GM18526 (cell line): ENCODE results near the gene TMED6.
A peak's percentile ranks its signal among the peaks of the same experiment; 100 is the strongest.

ENCODE experiments used
- POLR2A ChIP-seq: IDR thresholded peaks from 3 replicates; pipeline ENCODE4 v1.6.1; 2011; ENCODE audit not compliant: insufficient read length; ENCODE audit errors: extremely low read depth

TMED6 gene

DNA sequence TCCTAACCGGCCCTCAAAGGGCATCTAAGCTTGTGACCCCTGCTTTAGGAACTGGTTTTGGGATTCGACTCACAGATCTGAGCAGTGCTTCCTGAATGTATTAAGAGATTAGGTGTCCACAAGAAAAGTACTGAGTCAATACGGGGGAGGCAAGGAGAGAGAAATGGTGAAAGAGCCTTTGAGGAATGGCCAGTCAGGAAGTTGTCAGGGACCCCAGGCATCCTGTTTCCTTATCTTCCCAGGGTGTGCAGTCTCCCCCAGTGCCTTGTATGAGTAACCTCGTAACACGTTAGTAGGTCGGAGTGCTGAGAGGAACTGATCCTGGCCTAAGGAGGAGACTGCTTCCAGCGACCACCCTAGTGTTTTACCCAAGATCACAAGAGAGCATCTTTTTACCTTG lies 16.4 kb upstream of the TMED6 start:
- no peak for TF ChIP-seq POLR2A

DNA sequence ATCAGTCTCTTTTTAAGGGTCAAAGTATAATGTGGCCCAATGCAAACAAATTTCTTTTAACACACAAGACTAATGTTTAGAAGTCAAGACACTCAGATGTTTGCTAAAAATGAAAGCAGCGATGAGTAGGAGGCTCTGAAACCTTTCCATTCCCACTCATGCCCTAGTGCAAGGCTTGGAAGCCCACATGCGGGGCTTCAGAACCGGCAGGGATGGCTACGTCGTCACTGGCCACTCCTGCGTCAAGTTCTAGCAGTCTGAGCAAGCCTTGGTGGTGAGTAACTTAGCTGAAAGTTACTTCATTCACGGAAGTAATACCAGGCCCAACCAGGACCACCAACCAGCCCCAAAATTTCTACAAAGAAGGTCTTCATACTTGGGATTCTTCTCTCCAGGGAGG lies 14.8 kb upstream of the TMED6 start:
- TF ChIP-seq POLR2A: no peak

DNA sequence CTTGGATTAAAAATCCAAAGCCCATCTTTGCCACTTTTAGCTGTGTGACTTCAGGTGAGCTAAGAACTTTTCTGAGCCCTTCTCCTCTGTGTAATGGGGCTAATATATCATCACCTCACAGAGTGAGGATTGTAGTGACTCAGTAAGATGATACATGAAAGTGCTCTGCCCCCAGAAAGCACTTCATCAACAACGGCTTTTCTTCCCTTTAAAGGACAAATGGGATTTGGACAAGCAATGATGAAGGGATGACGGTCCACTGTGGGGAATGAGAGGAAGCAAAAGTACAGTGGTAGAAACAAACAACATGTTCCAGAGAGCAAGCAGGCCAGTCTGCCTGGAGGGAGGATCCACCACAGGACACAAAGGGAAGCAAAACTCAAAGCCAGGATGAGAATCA lies 14.3 kb upstream of the TMED6 start:
- no peak for TF ChIP-seq POLR2A

DNA sequence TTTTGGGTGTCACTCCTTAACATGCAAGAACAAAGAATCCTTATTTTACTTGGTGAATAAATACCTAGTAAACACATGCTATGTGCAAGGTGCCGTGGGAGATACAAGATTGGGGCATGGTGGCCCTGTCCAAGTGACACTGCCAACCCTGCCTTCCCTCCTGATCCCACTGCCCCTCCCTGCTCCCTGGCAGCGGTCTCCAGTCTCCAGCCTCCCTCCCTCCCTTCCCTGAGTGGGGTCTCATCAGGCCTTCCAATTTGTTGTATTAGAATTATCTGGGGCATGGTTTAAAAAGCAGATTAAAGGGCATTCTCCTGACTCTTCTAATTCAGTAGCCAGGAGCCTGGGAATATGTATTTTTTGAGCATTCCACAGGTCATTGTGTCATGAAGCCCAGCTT lies 12.5 kb upstream of the TMED6 start:
- TF ChIP-seq POLR2A: no peak

DNA sequence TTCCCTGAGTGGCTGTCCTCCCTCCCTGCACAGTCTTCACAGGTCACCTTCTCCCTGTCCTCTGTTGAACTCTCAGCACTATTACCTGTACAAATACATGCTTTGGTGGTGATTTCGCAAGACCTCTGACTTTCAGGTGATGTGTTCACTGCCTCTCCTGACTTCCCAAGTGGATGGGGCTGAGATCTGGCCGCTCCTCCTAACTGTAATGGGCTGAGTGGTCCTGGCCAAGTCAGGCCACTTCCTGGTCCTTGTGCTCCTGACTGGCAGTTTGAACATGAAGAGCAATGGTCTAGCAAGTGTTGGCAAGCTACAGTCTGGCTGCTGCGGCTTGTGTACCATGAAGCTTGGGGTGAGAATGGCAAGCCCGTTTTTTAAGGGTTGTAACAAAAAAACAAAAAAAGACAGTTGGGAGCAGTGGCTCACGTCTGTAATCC lies 11.7 kb upstream of the TMED6 start:
- TF ChIP-seq POLR2A: no peak

DNA sequence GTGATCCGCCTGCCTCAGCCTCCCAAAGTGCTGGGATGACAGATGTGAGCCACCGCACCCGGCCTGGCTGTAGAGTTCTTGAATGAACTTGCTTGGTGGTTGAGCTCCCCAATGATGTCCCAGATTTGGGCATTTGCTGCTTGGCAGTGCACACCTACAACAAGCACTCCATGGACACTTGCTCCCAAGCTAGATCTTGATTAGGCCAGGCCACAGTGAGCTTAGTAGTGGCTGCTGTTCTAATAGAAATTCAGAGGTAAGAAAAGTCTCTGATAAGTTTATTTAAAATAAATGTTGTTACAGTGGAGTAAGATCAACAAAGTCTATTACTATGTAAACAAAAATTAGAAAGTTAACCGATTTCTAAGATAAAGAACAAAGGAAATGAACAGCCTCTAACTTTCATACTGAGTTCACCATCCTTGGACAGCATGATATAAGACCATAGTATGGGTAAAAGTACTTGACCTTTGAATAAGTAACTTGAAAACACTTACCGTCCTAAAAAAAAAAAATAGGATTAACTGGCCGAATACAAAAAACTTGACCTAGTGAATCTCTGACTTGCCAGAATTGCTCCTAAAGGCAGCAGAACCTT lies 951 bp downstream of the TMED6 start:
- TF ChIP-seq POLR2A: no peak

DNA sequence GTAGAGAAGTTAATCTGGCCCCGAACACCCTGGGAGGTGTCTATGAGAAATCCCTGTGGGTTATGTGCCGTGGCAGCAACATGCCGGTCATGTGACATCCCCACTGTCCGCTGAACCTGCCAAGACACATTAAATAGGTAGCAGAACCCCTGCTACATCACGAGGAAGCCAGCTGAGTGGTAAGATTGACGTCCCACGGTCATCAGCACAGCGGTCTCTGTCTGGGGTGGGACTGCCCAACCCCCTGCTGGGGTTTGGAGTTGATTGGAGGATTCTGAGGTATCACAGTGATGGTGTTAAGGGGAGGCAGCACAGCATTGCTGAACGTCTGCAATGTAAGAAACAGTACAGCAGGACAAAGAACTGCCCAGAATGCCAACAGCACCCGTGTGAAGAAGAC lies 2.0 kb downstream of the TMED6 start:
- no peak for TF ChIP-seq POLR2A

DNA sequence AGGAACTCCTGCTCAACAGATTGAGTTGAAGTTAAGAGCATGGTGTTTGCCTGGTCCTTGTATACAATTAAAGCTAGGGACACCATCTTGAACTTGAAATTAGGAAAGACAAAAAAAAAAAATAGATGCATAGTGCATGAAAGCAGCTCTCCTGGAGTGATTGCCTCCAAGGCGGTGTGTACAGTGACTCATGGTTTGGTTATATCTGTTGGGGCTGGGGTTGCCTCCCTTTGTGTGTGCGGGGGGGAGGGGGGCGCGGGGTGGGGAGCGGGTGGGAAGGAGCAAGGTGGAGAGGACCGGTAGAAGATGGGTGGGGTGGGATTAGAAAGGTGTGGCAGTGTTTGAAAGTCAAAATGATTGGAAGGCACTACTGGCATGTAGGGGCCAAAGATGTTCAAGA lies 3.4 kb downstream of the TMED6 start:
- TF ChIP-seq POLR2A: no peak

DNA sequence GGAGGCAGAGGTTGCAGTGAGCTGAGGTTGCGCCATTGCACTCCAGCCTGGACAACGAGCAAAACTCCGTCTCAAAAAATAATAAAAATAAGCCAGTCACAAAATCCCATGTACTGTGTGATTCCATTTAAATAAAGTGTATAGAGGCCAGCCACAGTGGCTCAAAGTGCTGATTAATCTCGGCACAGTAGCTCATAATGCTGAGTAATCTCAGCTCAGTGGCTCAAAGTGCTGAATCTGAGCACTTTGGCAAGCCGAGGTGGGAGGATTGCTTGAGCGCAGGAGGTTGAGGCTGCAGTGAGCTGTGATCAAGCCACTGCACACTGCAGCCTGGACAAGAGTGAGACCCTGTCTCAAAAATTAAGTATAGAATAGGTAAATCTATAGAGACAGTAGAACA lies 4.9 kb downstream of the TMED6 start:
- no peak for TF ChIP-seq POLR2A

DNA sequence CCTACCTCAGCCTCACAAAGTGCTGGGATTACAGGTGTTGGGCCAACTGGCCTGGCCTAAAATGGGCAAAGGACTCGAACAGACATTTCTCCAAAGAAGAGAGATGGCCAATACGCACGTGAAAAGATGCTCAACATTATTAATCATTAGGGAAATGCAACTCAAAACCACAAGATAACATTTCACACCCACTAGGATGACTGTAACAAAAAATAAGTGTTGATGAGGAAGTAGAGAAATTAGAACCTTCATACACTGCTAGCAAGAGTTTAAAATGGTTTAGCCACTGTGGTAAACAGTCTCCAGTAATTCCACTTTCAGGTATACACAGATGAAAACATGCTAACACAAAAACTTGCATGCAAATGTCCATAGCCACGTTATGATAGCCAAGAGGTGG lies 5.7 kb downstream of the TMED6 start:
- no peak for TF ChIP-seq POLR2A

DNA sequence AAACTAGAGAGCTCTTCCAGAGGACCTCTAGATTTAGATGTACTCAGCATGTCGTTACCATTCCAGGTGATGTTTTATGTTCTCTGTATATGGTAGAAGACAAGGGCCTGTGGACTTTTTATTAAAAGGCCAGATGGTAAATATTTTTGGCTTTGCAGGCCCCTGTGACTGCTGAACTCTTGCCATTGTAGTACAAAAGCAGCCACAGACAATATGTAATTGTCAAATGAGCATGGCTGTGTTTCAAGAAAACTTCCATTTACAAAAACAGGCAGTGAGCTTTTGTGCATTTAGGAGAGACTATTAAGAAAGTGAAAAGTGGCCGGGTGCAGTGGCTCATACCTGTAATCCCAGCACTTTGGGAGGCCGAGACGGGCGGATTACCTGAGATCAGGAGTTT lies 7.4 kb downstream of the TMED6 start:
- TF ChIP-seq POLR2A: no peak

DNA sequence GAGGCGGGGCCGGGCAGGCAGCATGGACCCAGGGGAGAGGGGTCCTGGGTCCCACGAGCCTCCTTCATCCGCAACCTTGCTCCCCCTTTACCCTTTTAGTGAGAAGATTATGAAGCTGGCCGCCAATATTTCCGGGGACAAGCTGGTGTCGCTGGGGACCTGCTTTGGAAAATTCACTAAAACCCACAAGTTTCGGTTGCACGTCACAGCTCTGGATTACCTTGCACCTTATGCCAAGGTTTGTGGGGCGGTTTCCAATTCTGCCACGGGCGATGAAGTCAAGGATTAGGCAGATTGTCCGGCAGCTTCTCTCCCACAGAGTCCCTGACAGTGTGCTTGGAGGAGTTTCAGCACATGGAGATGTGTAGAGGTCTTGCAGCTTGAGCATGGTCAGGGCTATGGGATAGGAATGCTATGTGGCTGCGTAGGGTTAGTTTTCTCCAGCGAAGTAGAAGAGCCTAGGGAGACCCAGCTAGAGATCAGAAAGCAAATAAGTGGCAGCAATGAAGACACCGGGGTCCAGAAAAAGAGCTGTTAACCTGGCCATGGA lies 11.4 kb downstream of the TMED6 start:
- no peak for TF ChIP-seq POLR2A

DNA sequence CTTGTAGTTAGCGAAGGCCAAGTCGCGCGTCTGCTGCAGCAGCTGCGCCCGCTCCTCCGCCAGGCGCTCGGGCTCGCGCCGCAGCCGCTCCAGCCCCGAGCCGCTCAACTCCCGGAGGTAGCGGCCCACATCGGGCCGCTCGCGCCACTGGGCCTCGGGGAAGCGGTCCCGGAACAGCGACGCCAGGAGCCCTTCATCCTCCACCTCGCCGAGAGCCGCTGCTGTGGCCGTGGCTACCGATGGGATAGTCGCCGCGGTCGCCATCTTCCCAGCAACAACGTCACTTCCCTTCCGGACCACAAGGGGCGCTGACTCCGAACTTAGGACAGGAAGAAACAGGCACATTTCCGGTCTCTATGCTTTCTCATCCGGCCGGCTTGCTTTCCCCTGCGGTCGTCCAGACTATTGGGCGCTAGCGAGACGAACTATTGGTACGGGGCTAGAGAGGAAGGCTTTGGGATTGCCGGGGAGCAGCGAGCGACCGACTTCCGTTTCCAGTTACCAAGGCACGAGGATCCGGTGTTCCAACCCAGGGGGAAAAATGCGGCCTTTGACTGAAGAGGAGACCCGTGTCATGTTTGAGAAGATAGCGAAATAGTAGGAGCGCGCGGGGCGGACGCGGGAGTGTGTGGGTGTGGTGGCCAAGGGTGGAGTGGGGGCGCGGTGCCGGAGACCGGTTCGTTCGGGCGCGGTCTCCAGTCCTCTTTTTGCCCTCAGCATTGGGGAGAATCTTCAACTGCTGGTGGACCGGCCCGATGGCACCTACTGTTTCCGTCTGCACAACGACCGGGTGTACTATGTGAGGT lies 12.1 kb downstream of the TMED6 start, which contains the start of the genes COG8 and NIP7:
COG8 (minus strand) TSS at position 276 of the 806 bp plus-strand sequence; CDS start at position 264, 12 bp downstream.
NIP7 (plus strand) TSS at position 484 of the 806 bp plus-strand sequence; CDS start at position 542, 58 bp downstream.
- peak; percentile 93 for TF ChIP-seq POLR2A

DNA sequence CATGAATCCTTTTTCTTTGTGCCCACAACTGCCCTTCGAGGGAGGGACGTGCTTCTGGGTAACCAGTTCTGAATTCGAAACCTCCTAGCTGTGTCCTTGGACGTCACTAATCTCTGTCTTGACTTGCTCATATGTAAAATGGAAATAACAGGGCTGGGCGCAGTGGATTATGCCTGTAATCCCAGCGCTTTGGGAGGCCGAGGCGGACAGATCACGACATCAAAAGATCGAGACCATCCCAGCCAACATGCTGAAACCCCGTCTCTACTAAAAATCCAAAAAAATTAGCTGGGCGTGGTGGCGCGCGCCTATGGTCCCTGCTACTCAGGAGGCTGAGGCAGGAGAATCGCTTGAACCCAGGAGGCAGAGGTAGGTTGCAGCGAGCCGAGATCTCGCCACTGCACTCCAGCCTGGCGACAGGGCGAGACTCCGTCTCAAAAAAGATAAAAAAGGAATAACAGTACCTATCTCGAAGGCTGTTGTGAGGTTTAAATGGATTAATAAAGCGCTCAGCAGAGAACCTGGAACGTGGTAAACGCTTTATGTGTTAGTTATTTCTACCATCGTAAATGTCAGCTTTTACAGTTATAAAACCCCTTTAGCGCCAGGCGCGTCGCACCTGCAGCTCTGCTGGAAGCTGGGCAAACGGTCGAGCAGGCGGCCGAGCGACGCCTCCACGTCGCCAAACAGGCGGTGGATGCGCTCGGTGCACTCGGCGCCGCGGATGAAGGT lies 12.9 kb downstream of the TMED6 start:
- TF ChIP-seq POLR2A: no peak

DNA sequence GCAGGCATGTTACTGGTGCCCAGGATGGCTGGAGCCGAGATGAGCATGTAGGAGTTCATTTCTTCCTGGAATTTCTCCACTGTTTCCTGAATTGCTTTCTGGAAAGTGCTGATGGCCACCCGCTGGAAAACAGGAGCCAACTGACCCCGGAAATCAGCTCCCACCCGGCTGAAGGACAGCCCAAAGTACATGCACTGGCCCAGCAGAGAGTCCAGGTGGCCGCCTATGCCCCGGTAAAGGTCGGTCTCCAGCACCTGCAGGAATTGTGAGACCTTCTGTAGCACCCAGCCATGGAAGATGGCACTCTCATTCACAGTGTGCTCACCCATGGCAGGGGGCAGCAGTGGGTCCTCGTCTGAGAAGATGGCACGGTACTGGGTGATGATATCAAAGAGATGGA lies 16.9 kb downstream of the TMED6 start:
- TF ChIP-seq POLR2A: no peak
